ENCODE results near the gene HLTF. TPM values are rescaled to one million over a fixed set of nuclear protein-coding genes. Genes with fewer than 3 reads are reported as not detected.

Gene HLTF
- total and polyA plus RNA-seq, 2 experiments from 2014 or later: 89.5 to 146 TPM

DNA sequence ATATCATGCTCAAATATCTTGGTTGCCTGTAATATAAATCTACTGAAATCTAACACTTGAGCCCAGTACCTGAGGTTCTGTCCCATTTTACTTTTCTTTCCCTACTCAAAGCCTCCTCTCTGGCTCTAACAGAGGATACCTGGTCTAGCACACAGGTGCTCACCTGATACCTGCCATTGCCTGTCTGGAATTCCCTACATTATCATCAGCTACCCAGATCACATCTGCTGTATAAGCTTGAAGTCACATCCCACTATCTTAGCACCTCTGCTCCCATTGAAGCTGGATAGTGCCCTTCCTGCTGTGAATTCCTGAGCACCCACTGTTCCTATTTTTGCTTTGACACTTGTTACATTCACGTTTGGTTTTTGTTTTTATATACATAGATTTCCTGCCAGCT is 64.5 kb downstream of the HLTF start:
- H3K27ac ChIP-seq (ENCODE audit: low read depth): peak overlapping the region; percentile 82
- Mint-ChIP-seq H3K27ac (peak overlapping the region; percentile 74), H3K27me3 (ENCODE audit: insufficient read depth, low read depth, poor library complexity) (peaks cover 7% of the 10 kb centered on the region), H3K4me3 (no peak overlapping the region; the same call in 2 of the 3 replicates), H3K9me3 (peaks cover 25% of the 10 kb centered on the region), H3K36me3 (ENCODE audit: low read depth) (peaks cover 52% of the 10 kb centered on the region), H3K4me1 (peaks cover 37% of the 10 kb centered on the region)
- H3K79me2 ChIP-seq (replicated peaks; ENCODE audit: insufficient read depth): no peaks in the 10 kb centered on the region
- peaks cover 19% of the 10 kb centered on the region for H3K36me3 ChIP-seq (ENCODE audit: insufficient read depth)
- no peak for TF ChIP-seq ZNF114 (CRISPR knock-in tag; IDR thresholded peaks at IDR 0.05)
- TF ChIP-seq POLR2AphosphoS5 (IDR thresholded peaks at IDR 0.05; ENCODE audit: low read depth): no peak
- TF ChIP-seq EZH2phosphoT487 (IDR thresholded peaks at IDR 0.05; ENCODE audit: unreplicated experiment): no peak
- no peak for TF ChIP-seq STAT1 (IDR thresholded peaks at IDR 0.05; ENCODE audit: unreplicated experiment)
- TF ChIP-seq EZH2 (IDR thresholded peaks at IDR 0.05; ENCODE audit: low read depth, unreplicated experiment): no peak
- TF ChIP-seq CREB1 (CRISPR knock-in tag; IDR thresholded peaks at IDR 0.05; ENCODE audit: low read depth): no peak
- TF ChIP-seq, protein P1, sequence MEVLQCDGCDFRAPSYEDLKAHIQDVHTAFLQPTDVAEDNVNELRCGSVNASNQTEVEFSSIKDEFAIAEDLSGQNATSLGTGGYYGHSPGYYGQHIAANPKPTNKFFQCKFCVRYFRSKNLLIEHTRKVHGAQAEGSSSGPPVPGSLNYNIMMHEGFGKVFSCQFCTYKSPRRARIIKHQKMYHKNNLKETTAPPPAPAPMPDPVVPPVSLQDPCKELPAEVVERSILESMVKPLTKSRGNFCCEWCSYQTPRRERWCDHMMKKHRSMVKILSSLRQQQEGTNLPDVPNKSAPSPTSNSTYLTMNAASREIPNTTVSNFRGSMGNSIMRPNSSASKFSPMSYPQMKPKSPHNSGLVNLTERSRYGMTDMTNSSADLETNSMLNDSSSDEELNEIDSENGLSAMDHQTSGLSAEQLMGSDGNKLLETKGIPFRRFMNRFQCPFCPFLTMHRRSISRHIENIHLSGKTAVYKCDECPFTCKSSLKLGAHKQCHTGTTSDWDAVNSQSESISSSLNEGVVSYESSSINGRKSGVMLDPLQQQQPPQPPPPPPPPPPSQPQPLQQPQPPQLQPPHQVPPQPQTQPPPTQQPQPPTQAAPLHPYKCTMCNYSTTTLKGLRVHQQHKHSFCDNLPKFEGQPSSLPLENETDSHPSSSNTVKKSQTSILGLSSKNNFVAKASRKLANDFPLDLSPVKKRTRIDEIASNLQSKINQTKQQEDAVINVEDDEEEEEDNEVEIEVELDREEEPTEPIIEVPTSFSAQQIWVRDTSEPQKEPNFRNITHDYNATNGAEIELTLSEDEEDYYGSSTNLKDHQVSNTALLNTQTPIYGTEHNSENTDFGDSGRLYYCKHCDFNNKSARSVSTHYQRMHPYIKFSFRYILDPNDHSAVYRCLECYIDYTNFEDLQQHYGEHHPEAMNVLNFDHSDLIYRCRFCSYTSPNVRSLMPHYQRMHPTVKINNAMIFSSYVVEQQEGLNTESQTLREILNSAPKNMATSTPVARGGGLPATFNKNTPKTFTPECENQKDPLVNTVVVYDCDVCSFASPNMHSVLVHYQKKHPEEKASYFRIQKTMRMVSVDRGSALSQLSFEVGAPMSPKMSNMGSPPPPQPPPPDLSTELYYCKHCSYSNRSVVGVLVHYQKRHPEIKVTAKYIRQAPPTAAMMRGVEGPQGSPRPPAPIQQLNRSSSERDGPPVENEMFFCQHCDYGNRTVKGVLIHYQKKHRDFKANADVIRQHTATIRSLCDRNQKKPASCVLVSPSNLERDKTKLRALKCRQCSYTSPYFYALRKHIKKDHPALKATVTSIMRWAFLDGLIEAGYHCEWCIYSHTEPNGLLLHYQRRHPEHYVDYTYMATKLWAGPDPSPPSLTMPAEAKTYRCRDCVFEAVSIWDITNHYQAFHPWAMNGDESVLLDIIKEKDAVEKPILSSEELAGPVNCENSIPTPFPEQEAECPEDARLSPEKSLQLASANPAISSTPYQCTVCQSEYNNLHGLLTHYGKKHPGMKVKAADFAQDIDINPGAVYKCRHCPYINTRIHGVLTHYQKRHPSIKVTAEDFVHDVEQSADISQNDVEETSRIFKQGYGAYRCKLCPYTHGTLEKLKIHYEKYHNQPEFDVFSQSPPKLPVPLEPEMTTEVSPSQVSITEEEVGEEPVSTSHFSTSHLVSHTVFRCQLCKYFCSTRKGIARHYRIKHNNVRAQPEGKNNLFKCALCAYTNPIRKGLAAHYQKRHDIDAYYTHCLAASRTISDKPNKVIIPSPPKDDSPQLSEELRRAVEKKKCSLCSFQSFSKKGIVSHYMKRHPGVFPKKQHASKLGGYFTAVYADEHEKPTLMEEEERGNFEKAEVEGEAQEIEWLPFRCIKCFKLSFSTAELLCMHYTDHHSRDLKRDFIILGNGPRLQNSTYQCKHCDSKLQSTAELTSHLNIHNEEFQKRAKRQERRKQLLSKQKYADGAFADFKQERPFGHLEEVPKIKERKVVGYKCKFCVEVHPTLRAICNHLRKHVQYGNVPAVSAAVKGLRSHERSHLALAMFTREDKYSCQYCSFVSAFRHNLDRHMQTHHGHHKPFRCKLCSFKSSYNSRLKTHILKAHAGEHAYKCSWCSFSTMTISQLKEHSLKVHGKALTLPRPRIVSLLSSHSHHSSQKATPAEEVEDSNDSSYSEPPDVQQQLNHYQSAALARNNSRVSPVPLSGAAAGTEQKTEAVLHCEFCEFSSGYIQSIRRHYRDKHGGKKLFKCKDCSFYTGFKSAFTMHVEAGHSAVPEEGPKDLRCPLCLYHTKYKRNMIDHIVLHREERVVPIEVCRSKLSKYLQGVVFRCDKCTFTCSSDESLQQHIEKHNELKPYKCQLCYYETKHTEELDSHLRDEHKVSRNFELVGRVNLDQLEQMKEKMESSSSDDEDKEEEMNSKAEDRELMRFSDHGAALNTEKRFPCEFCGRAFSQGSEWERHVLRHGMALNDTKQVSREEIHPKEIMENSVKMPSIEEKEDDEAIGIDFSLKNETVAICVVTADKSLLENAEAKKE (CRISPR knock-in tag; IDR thresholded peaks at IDR 0.05): no peak
- TF ChIP-seq JUNB (IDR thresholded peaks at IDR 0.05; ENCODE audit: unreplicated experiment): no peak
- TF ChIP-seq, protein P2, sequence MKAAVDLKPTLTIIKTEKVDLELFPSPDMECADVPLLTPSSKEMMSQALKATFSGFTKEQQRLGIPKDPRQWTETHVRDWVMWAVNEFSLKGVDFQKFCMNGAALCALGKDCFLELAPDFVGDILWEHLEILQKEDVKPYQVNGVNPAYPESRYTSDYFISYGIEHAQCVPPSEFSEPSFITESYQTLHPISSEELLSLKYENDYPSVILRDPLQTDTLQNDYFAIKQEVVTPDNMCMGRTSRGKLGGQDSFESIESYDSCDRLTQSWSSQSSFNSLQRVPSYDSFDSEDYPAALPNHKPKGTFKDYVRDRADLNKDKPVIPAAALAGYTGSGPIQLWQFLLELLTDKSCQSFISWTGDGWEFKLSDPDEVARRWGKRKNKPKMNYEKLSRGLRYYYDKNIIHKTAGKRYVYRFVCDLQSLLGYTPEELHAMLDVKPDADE (IDR thresholded peaks at IDR 0.05): no peak
- TF ChIP-seq, protein P3, sequence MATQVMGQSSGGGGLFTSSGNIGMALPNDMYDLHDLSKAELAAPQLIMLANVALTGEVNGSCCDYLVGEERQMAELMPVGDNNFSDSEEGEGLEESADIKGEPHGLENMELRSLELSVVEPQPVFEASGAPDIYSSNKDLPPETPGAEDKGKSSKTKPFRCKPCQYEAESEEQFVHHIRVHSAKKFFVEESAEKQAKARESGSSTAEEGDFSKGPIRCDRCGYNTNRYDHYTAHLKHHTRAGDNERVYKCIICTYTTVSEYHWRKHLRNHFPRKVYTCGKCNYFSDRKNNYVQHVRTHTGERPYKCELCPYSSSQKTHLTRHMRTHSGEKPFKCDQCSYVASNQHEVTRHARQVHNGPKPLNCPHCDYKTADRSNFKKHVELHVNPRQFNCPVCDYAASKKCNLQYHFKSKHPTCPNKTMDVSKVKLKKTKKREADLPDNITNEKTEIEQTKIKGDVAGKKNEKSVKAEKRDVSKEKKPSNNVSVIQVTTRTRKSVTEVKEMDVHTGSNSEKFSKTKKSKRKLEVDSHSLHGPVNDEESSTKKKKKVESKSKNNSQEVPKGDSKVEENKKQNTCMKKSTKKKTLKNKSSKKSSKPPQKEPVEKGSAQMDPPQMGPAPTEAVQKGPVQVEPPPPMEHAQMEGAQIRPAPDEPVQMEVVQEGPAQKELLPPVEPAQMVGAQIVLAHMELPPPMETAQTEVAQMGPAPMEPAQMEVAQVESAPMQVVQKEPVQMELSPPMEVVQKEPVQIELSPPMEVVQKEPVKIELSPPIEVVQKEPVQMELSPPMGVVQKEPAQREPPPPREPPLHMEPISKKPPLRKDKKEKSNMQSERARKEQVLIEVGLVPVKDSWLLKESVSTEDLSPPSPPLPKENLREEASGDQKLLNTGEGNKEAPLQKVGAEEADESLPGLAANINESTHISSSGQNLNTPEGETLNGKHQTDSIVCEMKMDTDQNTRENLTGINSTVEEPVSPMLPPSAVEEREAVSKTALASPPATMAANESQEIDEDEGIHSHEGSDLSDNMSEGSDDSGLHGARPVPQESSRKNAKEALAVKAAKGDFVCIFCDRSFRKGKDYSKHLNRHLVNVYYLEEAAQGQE (IDR thresholded peaks at IDR 0.05; ENCODE audit: unreplicated experiment): no peak
- TF ChIP-seq NANOG (IDR thresholded peaks at IDR 0.05; ENCODE audit: borderline replicate concordance): no peak
- no peak for TF ChIP-seq ZNF331 (CRISPR knock-in tag; IDR thresholded peaks at IDR 0.05; ENCODE audit: low read depth)
- TF ChIP-seq, protein P4, sequence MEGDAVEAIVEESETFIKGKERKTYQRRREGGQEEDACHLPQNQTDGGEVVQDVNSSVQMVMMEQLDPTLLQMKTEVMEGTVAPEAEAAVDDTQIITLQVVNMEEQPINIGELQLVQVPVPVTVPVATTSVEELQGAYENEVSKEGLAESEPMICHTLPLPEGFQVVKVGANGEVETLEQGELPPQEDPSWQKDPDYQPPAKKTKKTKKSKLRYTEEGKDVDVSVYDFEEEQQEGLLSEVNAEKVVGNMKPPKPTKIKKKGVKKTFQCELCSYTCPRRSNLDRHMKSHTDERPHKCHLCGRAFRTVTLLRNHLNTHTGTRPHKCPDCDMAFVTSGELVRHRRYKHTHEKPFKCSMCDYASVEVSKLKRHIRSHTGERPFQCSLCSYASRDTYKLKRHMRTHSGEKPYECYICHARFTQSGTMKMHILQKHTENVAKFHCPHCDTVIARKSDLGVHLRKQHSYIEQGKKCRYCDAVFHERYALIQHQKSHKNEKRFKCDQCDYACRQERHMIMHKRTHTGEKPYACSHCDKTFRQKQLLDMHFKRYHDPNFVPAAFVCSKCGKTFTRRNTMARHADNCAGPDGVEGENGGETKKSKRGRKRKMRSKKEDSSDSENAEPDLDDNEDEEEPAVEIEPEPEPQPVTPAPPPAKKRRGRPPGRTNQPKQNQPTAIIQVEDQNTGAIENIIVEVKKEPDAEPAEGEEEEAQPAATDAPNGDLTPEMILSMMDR (conservative IDR thresholded peaks at IDR 0.05; ENCODE audit: low read depth in 2 of 2): no peak
- H3K4me2 ChIP-seq: peak overlapping the region; percentile 26
- H3K4me1 ChIP-seq (ENCODE audit: insufficient read depth): peaks cover 26% of the 10 kb centered on the region
- DNase-seq (ENCODE audit: low spot score) (peak; percentile 48), ATAC-seq (peak; percentile 77)
- H3K4me3 ChIP-seq: no peak overlapping the region
- H3F3A ChIP-seq (replicated peaks; ENCODE audit: low read depth): no peaks in the 10 kb centered on the region
- H3K9me2 ChIP-seq (ENCODE audit: insufficient read depth): no peaks in the 10 kb centered on the region
- no peak overlapping the region for H2AFZ ChIP-seq
- H4K20me1 ChIP-seq (replicated peaks; ENCODE audit: insufficient read depth): no peaks in the 10 kb centered on the region
- no peaks in the 10 kb centered on the region for H3K27me3 ChIP-seq (ENCODE audit: insufficient read depth)

All from GM23338 (cell line).